H1 (cell line): ENCODE results near the gene ZNF75A. TPM values are rescaled to one million over a fixed set of nuclear protein-coding genes. Genes with fewer than 3 reads are reported as not detected.

Source experiments
- CTCF ChIA-PET: fragments of 300-600 bp; sonication (Branson Sonifier 250); formaldehyde crosslinking; loops from one replicate; lab custom pipeline; 2021; ENCODE audit not compliant: partially characterized antibody; lab: Charles Lee
- POLR2A ChIA-PET: fragments of 300-600 bp; sonication (Branson Sonifier 250); formaldehyde crosslinking; loops from one replicate; lab custom pipeline; 2021; ENCODE audit warnings: inconsistent platforms; ENCODE audit not compliant: partially characterized antibody; lab: Charles Lee
- DNase-seq, 2 experiments: peaks; one replicate each; pipeline versions ENCODE4 v3.0.0 to v3.0.0-alpha.2; 2010 to 2022; ENCODE audit warnings: low spot score in 2 of 2, low read depth in 1 of 2, mixed read lengths in 1 of 2
- FAIRE-seq: peaks from 2 replicates; lab custom pipeline; 2011; peaks lifted over from hg19 to GRCh38; lab: Jason Lieb, UNC
- H2AFZ ChIP-seq: 2 replicates; pipeline ENCODE4 v1.8.1; 2012; ENCODE audit warnings: low read length, inconsistent platforms
- H2AK5ac ChIP-seq: 2 replicates; pipeline ENCODE4 v1.6.1; 2013; ENCODE audit warnings: low read depth, low read length
- H2BK120ac ChIP-seq: replicated peaks from 2 replicates; pipeline ENCODE3; 2013; ENCODE audit warnings: low read depth, low read length, inconsistent platforms
- H2BK12ac ChIP-seq: 2 replicates; pipeline ENCODE4 v1.6.1; 2013; ENCODE audit warnings: low read depth, low read length
- H2BK15ac ChIP-seq: 2 replicates; pipeline ENCODE4 v1.6.1; 2013; ENCODE audit warnings: low read length
- H2BK20ac ChIP-seq: 2 replicates; pipeline ENCODE4 v1.6.1; 2013; ENCODE audit warnings: low read length
- H2BK5ac ChIP-seq: 2 replicates; pipeline ENCODE4 v1.6.1; 2013; ENCODE audit warnings: low read depth, low read length
- H3K14ac ChIP-seq: 2 replicates; pipeline ENCODE4 v1.6.1; 2013; ENCODE audit warnings: inconsistent platforms; ENCODE audit not compliant: insufficient read length
- H3K18ac ChIP-seq: 2 replicates; pipeline ENCODE4 v1.6.1; 2013; ENCODE audit warnings: low read length; ENCODE audit errors: extremely low read depth
- H3K23ac ChIP-seq: 2 replicates; pipeline ENCODE4 v1.6.1; 2013; ENCODE audit warnings: inconsistent platforms; ENCODE audit not compliant: insufficient read length
- H3K23me2 ChIP-seq: 2 replicates; pipeline ENCODE4 v1.6.1; 2013; ENCODE audit warnings: low read depth, low read length
- H3K27ac ChIP-seq: 2 replicates; pipeline ENCODE4 v1.6.1; 2011; ENCODE audit warnings: low read depth, low read length, inconsistent platforms
- H3K27me3 ChIP-seq, 4 experiments: replicated peaks in 1 of 4; 1 replicate in 1 of 4; 2 replicates in 3 of 4; pipeline versions ENCODE4 v1.6.1 to v1.8.1; 2011 to 2013; ENCODE audit warnings: low read length in 3 of 4, mild to moderate bottlenecking in 3 of 4, inconsistent platforms in 2 of 4, mixed read lengths in 2 of 4, moderate library complexity in 1 of 4; ENCODE audit not compliant: control insufficient read depth in 3 of 4, insufficient read depth in 3 of 4; ENCODE audit errors: extremely low read depth in 1 of 4
- H3K36me3 ChIP-seq, 4 experiments: 2 replicates each; pipeline versions ENCODE4 v1.6.1 to v1.8.1; 2011 to 2013; ENCODE audit warnings: mild to moderate bottlenecking in 4 of 4, low read length in 3 of 4, moderate library complexity in 2 of 4, control low read depth in 1 of 4, inconsistent platforms in 1 of 4; ENCODE audit not compliant: insufficient read depth in 4 of 4, control insufficient read depth in 2 of 4
- H3K4ac ChIP-seq: replicated peaks from 2 replicates; pipeline ENCODE3; 2013; ENCODE audit warnings: low read length, low read depth, mixed read lengths, inconsistent platforms; ENCODE audit not compliant: insufficient read length
- H3K4me1 ChIP-seq, 4 experiments: replicated peaks in 1 of 4; 1 replicate in 1 of 4; 2 replicates in 3 of 4; pipeline versions ENCODE4 v1.6.1 to v1.8.1; 2011 to 2013; ENCODE audit warnings: low read length in 3 of 4, inconsistent platforms in 2 of 4, mixed read lengths in 1 of 4; ENCODE audit not compliant: insufficient read depth in 4 of 4, control insufficient read depth in 3 of 4
- H3K4me2 ChIP-seq, 2 experiments: 2 replicates each; pipeline versions ENCODE4 v1.6.1 to v1.8.1; 2011 to 2013; ENCODE audit warnings: low read depth in 2 of 2, low read length in 2 of 2, control low read depth in 1 of 2, inconsistent platforms in 1 of 2, mild to moderate bottlenecking in 1 of 2; ENCODE audit not compliant: insufficient read depth in 1 of 2
- H3K4me3 ChIP-seq, 4 experiments: fragments of 200-600, 300-600 bp in 1 of 4; sonication (generic), shearing (Covaris generic), sonication (Bioruptor Twin) in 1 of 4; 2 replicates each; pipeline versions ENCODE4 v1.5.1 to v1.8.1; 2011 to 2016; ENCODE audit warnings: low read length in 4 of 4, low read depth in 3 of 4, control low read depth in 2 of 4, inconsistent platforms in 2 of 4, mild to moderate bottlenecking in 2 of 4, mixed read lengths in 1 of 4, moderate library complexity in 1 of 4; ENCODE audit not compliant: insufficient read depth in 2 of 4; ENCODE audit errors: extremely low read depth in 1 of 4
- H3K56ac ChIP-seq: replicated peaks from 2 replicates; pipeline ENCODE3; 2013; ENCODE audit warnings: low read depth, mild to moderate bottlenecking, mixed read lengths, low read length, inconsistent platforms; ENCODE audit not compliant: insufficient read length
- H3K79me1 ChIP-seq: 2 replicates; pipeline ENCODE4 v1.6.1; 2013; ENCODE audit warnings: low read depth, low read length, control low read depth
- H3K79me2 ChIP-seq, 2 experiments: 2 replicates each; pipeline versions ENCODE4 v1.6.1 to v1.8.1; 2012 to 2013; ENCODE audit warnings: low read length in 2 of 2, mild to moderate bottlenecking in 2 of 2, inconsistent platforms in 1 of 2; ENCODE audit not compliant: insufficient read depth in 2 of 2, control insufficient read depth in 1 of 2
- H3K9ac ChIP-seq, 4 experiments: replicated peaks in 1 of 4; 1 replicate in 1 of 4; 2 replicates in 3 of 4; pipeline versions ENCODE4 v1.6.1 to v1.8.1; 2011 to 2013; ENCODE audit warnings: low read depth in 3 of 4, low read length in 3 of 4, control low read depth in 2 of 4, mild to moderate bottlenecking in 2 of 4, moderate library complexity in 2 of 4, inconsistent platforms in 1 of 4; ENCODE audit errors: extremely low read depth in 1 of 4
- H3K9me3 ChIP-seq, 2 experiments: 2 replicates each; pipeline versions ENCODE4 v1.6.1 to v1.8.1; 2012 to 2013; ENCODE audit warnings: mild to moderate bottlenecking in 2 of 2, moderate library complexity in 2 of 2, control low read depth in 1 of 2, inconsistent platforms in 1 of 2, low read depth in 1 of 2, low read length in 1 of 2, mixed read lengths in 1 of 2; ENCODE audit not compliant: insufficient read depth in 2 of 2
- H4K20me1 ChIP-seq, 2 experiments: replicated peaks in 1 of 2; 2 replicates each; pipeline versions ENCODE3 to v1.8.1; 2011 to 2013; ENCODE audit warnings: inconsistent platforms in 2 of 2, low read length in 2 of 2, mild to moderate bottlenecking in 1 of 2; ENCODE audit not compliant: insufficient read depth in 2 of 2, control insufficient read depth in 1 of 2
- H4K5ac ChIP-seq: 2 replicates; pipeline ENCODE4 v1.6.1; 2013; ENCODE audit warnings: low read length, low read depth, mixed read lengths, inconsistent platforms; ENCODE audit not compliant: insufficient read length
- H4K8ac ChIP-seq: 2 replicates; pipeline ENCODE4 v1.8.0; 2013; ENCODE audit warnings: mild to moderate bottlenecking, moderate library complexity, low read length, inconsistent platforms; ENCODE audit not compliant: insufficient read depth; ENCODE audit errors: extremely low read depth
- H4K91ac ChIP-seq: replicated peaks from 2 replicates; pipeline ENCODE3; 2013; ENCODE audit warnings: low read length, mixed read lengths, inconsistent platforms; ENCODE audit not compliant: insufficient read length
- CBX8 ChIP-seq: fragments of 300-800, 300-1000 bp; sonication (generic); IDR thresholded peaks from 2 replicates; pipeline ENCODE4 v1.7.1; 2016; ENCODE audit warnings: low read depth, low read length, borderline replicate concordance
- SIN3A ChIP-seq, 2 experiments: IDR thresholded peaks in 1 of 2; conservative IDR thresholded peaks in 1 of 2; 2 replicates each; pipeline ENCODE4 v1.6.1; 2011 to 2012; ENCODE audit warnings: low read length in 2 of 2, improper control_type of control experiment in 1 of 2, low read depth in 1 of 2, mild to moderate bottlenecking in 1 of 2
- YY1 ChIP-seq: IDR thresholded peaks from 2 replicates; pipeline ENCODE4 v1.6.1; 2011; ENCODE audit warnings: low read depth, mild to moderate bottlenecking, low read length
- WGBS, 2 experiments: shearing (Covaris generic) in 1 of 2; methylation state at CpG; one replicate each; pipeline versions ENCODE4 v1.1.6 to v1.1.7; 2013 to 2015; ENCODE audit warnings: low lambda C conversion rate in 2 of 2, mixed read lengths in 2 of 2, inconsistent platforms in 1 of 2, low coverage in 1 of 2, missing lambda C conversion rate in 1 of 2; ENCODE audit not compliant: insufficient replicate concordance in 2 of 2, insufficient coverage in 1 of 2, insufficient read length in 1 of 2; ENCODE audit errors: extremely low coverage in 1 of 2, missing lambda C conversion rate in 1 of 2; 5-methylcytosine and 5-hydroxymethylcytosine counted together
- polyA plus RNA-seq, 7 experiments: library from polyadenylated mRNA; depleted of rRNA in 3 of 7; stranded (reverse) in 5 of 7; unstranded in 2 of 7; fragments of >200 nt in 5 of 7; fragments of 200-250 nt in 2 of 7; gene quantifications; 1 replicate in 5 of 7; 2 replicates in 1 of 7; 4 replicates in 1 of 7; pipeline versions ENCODE4 v1.2.1 to v1.2.3, GENCODE V29; 2011 to 2013; ENCODE audit warnings: missing spikeins in 2 of 7, mixed read lengths in 2 of 7
- total RNA-seq: library from RNA; stranded (reverse); fragmentation: NEBNext Ultra II Directional; extraction: Animal tissue kit (Norgen Biotek cat#: 25700); gene quantifications from 2 replicates; pipeline ENCODE4 v1.2.1, GENCODE V29; 2021

Gene ZNF75A
- total and polyA plus RNA-seq, 2 of the 8 experiments (the other 6 are each of a cell fraction or from before 2014, with no cell fraction given): 9.3 to 30.0 TPM

DNA sequence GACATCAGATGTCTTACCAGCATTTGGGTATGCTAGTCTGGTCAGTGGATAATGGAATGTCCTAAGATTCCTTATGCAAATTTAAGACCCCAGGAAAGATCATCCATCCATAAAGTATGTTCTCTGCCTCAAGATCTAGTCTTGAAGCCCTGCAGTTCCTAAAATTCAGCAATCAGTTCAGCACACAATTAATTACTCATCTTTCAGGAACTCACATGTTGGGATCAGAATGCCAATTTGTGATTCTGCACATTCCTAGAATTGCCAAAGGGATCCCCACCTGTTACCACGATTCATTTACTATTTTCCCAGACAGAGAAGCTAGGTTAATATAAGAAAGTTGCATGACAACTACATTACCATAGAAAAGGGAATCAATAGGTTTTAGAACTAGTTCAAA, 53.6 kb downstream of the ZNF75A start:
- TF ChIP-seq CBX8: no peak
- TF ChIP-seq SIN3A (conservative IDR thresholded peaks at IDR 0.05 in 1 of 2, IDR thresholded peaks at IDR 0.05 in 1 of 2; ENCODE audit: low read depth in 1 of 2, low read length in 2 of 2): no peak
- TF ChIP-seq YY1: no peak
- TF ChIP-seq, all 59 proteins: peak for 0
- no peak overlapping the region for H2BK15ac ChIP-seq
- H3K23ac ChIP-seq: no peak overlapping the region
- H3K23me2 ChIP-seq: no peaks in the 10 kb centered on the region
- H2BK20ac ChIP-seq: no peak overlapping the region
- H2AK5ac ChIP-seq: no peak overlapping the region
- POLR2A ChIA-PET: no interaction called here
- FAIRE-seq (no peak), DNase-seq (no peak)
- H3K9me3 ChIP-seq: peaks cover 29 to 38% of the 10 kb centered on the region in 2 experiments
- no peak overlapping the region for H3K27ac ChIP-seq
- no peaks in the 10 kb centered on the region for H3K36me3 ChIP-seq
- CTCF ChIA-PET: interaction anchor here (1.6 kb wide), 1 partner anchor 20 kb away, joined by 3 read pairs; no protein-coding TSS in a partner anchor
- no peak overlapping the region for H2BK12ac ChIP-seq
- H2BK120ac ChIP-seq: no peak overlapping the region
- H2BK5ac ChIP-seq: no peak overlapping the region
- peaks cover 0 to 2% (median 0%) of the 10 kb centered on the region in 4 experiments; a peak in 1 of 7 replicates for H3K27me3 ChIP-seq
- H3K18ac ChIP-seq: no peak overlapping the region
- no peaks in the 10 kb centered on the region for H3K4me1 ChIP-seq
- no peak overlapping the region for H3K4me2 ChIP-seq
- WGBS, 2 experiments: 67% methylated on average over 1 of the region's 1 CpG; no CpG with 5 or more reads in 1 of the 2 experiments
- H3K9ac ChIP-seq: no peak overlapping the region
- H3K79me1 ChIP-seq: no peaks in the 10 kb centered on the region
- no peak overlapping the region for H3K4ac ChIP-seq
- H4K20me1 ChIP-seq: no peaks in the 10 kb centered on the region
- no peak overlapping the region for H3K56ac ChIP-seq
- H2AFZ ChIP-seq: no peak overlapping the region
- H4K91ac ChIP-seq: no peak overlapping the region
- H3K4me3 ChIP-seq: no peak overlapping the region
- no peaks in the 10 kb centered on the region for H3K79me2 ChIP-seq
- no peak overlapping the region for H3K14ac ChIP-seq
- no peak overlapping the region for H4K8ac ChIP-seq
- no peak overlapping the region for H4K5ac ChIP-seq
